ENCODE measurements around the gene ADIG. TPM values are rescaled to one million over a fixed set of nuclear protein-coding genes. Genes with fewer than 3 reads are reported as not detected.

Gene ADIG
- total RNA-seq, 1 donor from 2014 or later = not detected

DNA sequence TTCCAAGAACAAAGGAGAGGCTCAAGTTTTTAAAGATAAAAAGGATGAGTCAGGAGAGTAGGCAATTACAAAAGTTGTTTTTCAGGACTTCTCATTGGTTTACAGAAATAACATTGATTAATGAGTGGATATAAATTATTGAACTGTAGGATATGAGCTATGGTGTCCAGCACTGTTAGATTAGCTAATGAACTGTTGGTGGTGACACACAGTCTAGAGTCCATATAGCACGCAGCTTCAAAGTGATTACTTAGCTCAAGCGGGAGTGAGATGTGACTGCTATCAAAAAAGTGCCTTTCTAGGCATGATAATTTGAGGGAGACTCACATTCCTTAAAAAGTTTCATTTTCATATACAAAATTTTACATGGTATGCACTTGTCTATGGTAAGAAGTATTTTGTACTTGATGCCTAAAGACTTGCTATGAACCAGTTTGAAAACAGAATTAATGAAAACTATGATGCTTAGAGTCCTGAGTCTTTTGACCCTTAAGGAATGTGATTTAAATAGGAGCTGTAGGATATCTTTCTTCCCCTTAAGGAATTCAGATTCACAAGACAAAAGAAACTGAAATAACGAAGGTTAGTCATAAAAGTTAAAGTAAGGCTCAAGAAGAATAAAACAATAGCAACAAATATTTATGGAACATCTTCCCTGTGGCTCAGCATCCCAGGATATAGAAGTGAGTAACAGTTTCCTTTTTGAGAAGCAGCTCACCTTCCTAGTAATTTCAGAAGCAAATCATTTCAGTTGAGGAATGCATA is 22.2 kb upstream of the ADIG start:
- Mint-ChIP-seq H3K4me3 (ENCODE audit: unreplicated experiment) (no peak overlapping the region), H3K4me1 (ENCODE audit: low read depth, unreplicated experiment) (no peaks in the 10 kb centered on the region), H3K27ac (ENCODE audit: unreplicated experiment) (no peak overlapping the region), H3K36me3 (ENCODE audit: unreplicated experiment) (no peaks in the 10 kb centered on the region), H3K27me3 (ENCODE audit: unreplicated experiment) (no peaks in the 10 kb centered on the region), H3K9me3 (ENCODE audit: unreplicated experiment) (peaks cover 3% of the 10 kb centered on the region)
- DNase-seq = no peak
- TF ChIP-seq, protein P1, sequence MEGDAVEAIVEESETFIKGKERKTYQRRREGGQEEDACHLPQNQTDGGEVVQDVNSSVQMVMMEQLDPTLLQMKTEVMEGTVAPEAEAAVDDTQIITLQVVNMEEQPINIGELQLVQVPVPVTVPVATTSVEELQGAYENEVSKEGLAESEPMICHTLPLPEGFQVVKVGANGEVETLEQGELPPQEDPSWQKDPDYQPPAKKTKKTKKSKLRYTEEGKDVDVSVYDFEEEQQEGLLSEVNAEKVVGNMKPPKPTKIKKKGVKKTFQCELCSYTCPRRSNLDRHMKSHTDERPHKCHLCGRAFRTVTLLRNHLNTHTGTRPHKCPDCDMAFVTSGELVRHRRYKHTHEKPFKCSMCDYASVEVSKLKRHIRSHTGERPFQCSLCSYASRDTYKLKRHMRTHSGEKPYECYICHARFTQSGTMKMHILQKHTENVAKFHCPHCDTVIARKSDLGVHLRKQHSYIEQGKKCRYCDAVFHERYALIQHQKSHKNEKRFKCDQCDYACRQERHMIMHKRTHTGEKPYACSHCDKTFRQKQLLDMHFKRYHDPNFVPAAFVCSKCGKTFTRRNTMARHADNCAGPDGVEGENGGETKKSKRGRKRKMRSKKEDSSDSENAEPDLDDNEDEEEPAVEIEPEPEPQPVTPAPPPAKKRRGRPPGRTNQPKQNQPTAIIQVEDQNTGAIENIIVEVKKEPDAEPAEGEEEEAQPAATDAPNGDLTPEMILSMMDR (IDR thresholded peaks at IDR 0.05; ENCODE audit: partially characterized antibody, unreplicated experiment) = no peak

DNA sequence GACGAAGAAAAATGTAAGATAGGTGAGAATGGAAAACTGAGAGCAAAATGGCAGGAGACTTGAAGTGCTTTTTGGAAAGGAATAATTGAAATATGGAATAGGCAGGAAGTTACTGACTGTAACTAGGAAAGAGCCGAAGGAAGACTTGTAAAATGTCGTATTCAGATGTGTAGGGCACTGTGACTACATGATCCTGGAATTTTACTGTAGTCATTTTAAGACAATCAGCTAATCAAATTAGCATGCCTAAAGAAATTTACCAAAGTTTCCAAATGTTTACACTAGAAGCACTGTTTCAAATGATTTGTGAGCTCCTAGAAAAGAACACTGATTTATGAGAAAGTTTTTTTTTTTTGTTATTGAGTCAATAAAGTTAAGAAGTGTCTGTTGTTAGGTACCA is 21.2 kb upstream of the ADIG start:
- no peak for DNase-seq
- TF ChIP-seq, protein P1 (IDR thresholded peaks at IDR 0.05; ENCODE audit: partially characterized antibody, unreplicated experiment) = no peak
- no peaks in the 10 kb centered on the region for H3K36me3 Mint-ChIP-seq (ENCODE audit: unreplicated experiment)
- no peaks in the 10 kb centered on the region for H3K27me3 Mint-ChIP-seq (ENCODE audit: unreplicated experiment)
- peaks cover 3% of the 10 kb centered on the region for H3K9me3 Mint-ChIP-seq (ENCODE audit: unreplicated experiment)
- H3K4me1 Mint-ChIP-seq (ENCODE audit: low read depth, unreplicated experiment) = no peaks in the 10 kb centered on the region
- H3K27ac Mint-ChIP-seq (ENCODE audit: unreplicated experiment) = no peak overlapping the region
- H3K4me3 Mint-ChIP-seq (ENCODE audit: unreplicated experiment) = no peak overlapping the region

DNA sequence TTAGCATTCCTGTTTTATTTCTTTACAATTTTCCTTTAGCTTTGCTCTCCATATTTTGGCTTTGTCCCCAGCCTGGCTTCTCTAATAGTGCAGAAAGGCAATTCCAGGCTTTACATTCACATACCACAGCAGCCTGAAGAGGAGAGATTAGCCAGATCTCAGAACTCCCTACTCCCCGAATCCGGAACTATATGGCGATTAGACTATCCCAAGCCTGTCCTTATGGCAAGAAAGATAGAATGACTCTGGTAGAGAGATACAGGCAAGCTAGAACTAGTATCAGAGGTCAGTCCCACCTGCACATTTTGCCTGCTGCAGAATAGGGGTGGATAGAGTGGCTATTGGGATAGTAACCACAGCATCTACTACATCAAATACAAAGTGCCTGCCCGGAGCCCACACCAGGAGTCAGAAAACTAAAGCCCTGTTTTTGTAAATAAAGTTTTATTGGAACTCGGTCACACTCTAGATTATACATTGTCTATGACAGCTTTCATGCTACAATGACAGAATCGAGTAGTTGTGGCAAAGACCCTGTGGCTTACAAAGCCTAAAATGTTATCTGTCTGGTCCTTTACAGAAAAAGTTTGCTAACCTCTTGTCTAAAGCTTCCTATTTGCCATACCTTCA is 17.1 kb upstream of the ADIG start:
- no peak overlapping the region for H3K4me3 Mint-ChIP-seq (ENCODE audit: unreplicated experiment)
- no peak overlapping the region for H3K27ac Mint-ChIP-seq (ENCODE audit: unreplicated experiment)
- H3K9me3 Mint-ChIP-seq (ENCODE audit: unreplicated experiment) = peaks cover 3% of the 10 kb centered on the region
- TF ChIP-seq, protein P1 (IDR thresholded peaks at IDR 0.05; ENCODE audit: partially characterized antibody, unreplicated experiment) = no peak
- no peaks in the 10 kb centered on the region for H3K36me3 Mint-ChIP-seq (ENCODE audit: unreplicated experiment)
- DNase-seq = no peak
- no peaks in the 10 kb centered on the region for H3K27me3 Mint-ChIP-seq (ENCODE audit: unreplicated experiment)
- no peaks in the 10 kb centered on the region for H3K4me1 Mint-ChIP-seq (ENCODE audit: low read depth, unreplicated experiment)

DNA sequence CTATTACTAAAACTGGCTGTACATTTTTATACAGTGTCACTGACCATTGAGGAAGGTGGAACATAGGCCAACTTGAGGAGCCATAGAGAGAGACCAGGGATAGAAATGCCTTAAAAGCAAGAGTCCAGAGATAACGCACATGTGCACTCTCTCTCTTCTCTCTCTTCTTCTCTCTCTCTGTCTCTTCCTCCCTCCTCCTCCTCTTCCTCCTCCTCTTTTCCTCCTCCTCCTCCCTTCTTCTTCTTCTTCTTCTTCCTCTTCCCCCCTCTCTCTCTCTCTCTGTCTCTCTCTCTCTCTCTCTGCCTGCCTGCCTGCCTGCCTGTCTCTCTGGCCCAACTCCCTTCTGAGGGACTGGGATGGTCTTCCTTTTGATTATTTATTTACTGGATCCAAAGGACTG is 16.3 kb upstream of the ADIG start:
- Mint-ChIP-seq H3K4me1 (ENCODE audit: low read depth, unreplicated experiment) (no peaks in the 10 kb centered on the region), H3K27ac (ENCODE audit: unreplicated experiment) (no peak overlapping the region), H3K4me3 (ENCODE audit: unreplicated experiment) (no peak overlapping the region), H3K9me3 (ENCODE audit: unreplicated experiment) (peaks cover 3% of the 10 kb centered on the region), H3K36me3 (ENCODE audit: unreplicated experiment) (no peaks in the 10 kb centered on the region), H3K27me3 (ENCODE audit: unreplicated experiment) (no peaks in the 10 kb centered on the region)
- DNase-seq = no peak
- TF ChIP-seq, protein P1 (IDR thresholded peaks at IDR 0.05; ENCODE audit: partially characterized antibody, unreplicated experiment) = no peak

DNA sequence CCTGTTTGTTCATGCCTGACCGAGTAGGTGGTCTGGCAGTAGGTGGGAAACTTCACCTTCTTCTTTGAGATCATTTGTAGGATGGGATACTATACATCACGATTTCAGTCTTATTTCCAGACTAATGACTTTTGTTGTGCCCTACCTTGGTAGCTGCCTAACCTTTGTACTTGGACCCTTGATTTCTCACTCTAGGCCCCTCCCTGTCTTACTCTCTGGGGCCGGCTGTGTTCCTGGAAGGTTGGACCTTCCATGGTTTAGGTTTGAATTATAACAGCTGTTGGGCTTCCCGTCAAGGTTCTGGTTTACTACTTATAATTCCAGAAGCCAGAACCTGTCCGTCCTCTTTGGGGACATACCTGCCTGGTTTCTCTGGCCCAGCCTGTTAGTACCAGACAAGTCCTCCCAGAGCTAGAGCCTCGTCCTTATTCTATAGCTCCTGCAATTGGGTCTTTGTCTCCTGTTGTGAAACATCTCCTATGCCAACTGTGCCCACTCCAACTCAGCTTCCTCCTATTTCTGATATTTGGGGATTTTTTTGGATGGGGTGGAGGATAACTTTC is 14.9 kb upstream of the ADIG start:
- Mint-ChIP-seq H3K4me1 (ENCODE audit: low read depth, unreplicated experiment) (no peaks in the 10 kb centered on the region), H3K27ac (ENCODE audit: unreplicated experiment) (no peak overlapping the region), H3K9me3 (ENCODE audit: unreplicated experiment) (peaks cover 3% of the 10 kb centered on the region), H3K36me3 (ENCODE audit: unreplicated experiment) (no peaks in the 10 kb centered on the region), H3K4me3 (ENCODE audit: unreplicated experiment) (no peak overlapping the region), H3K27me3 (ENCODE audit: unreplicated experiment) (no peaks in the 10 kb centered on the region)
- TF ChIP-seq, protein P1 (IDR thresholded peaks at IDR 0.05; ENCODE audit: partially characterized antibody, unreplicated experiment) = no peak
- DNase-seq = no peak
